CD4-positive, alpha-beta T cell (primary cell): Measurements from ENCODE around the gene FAM209B. TPM values are rescaled to one million over a fixed set of nuclear protein-coding genes. Genes with fewer than 3 reads are reported as not detected.

ENCODE experiments used
- ATAC-seq: fragments of 200-7000 bp; cut with Tn5 transposase; one replicate; pipeline ENCODE4 v1.10.0; 2022; ENCODE audit warnings: mild to moderate bottlenecking; ENCODE audit not compliant: poor library complexity
- CTCF ChIA-PET: fragments of 350-600 bp; sonication (Branson Sonifier 250); formaldehyde crosslinking; loops from one replicate; lab custom pipeline; 2021; ENCODE audit warnings: antibody characterized with exemption, inconsistent platforms; lab: Charles Lee
- POLR2A ChIA-PET: fragments of 350-600 bp; sonication (Branson Sonifier 250); formaldehyde crosslinking; loops from one replicate; lab custom pipeline; 2021; ENCODE audit warnings: antibody characterized with exemption, inconsistent platforms; lab: Charles Lee
- DNase-seq, 14 experiments: peaks; one replicate each; pipeline ENCODE4 v3.0.0-alpha.2; 2013 to 2020; ENCODE audit warnings: mixed read lengths in 2 of 14
- H3K27ac ChIP-seq, 2 donors: one replicate each; pipeline versions ENCODE4 v1.5.1 to v1.7.0; 2013; ENCODE audit warnings: low read length in 2 of 2, low read depth in 1 of 2, mild to moderate bottlenecking in 1 of 2
- H3K27me3 ChIP-seq, 2 experiments: 1 replicate in 1 of 2; 2 replicates in 1 of 2; pipeline versions ENCODE4 v1.6.1 to v1.7.0; 2013; ENCODE audit warnings: low read length in 2 of 2, control low read depth in 1 of 2, mild to moderate bottlenecking in 1 of 2, moderate library complexity in 1 of 2; ENCODE audit not compliant: insufficient read depth in 2 of 2, control insufficient read depth in 1 of 2
- H3K36me3 ChIP-seq: one replicate; pipeline ENCODE4 v1.6.1; 2013; ENCODE audit warnings: low read length, control low read depth; ENCODE audit not compliant: insufficient read depth
- H3K4me1 ChIP-seq: one replicate; pipeline ENCODE4 v1.6.1; 2013; ENCODE audit warnings: low read length, control low read depth; ENCODE audit not compliant: insufficient read depth
- H3K4me3 ChIP-seq: one replicate; pipeline ENCODE4 v1.5.1; 2013; ENCODE audit warnings: mild to moderate bottlenecking, low read length, moderate library complexity
- H3K9me3 ChIP-seq, 2 experiments: 1 replicate in 1 of 2; 2 replicates in 1 of 2; pipeline versions ENCODE4 v1.6.1 to v1.7.0; 2013; ENCODE audit warnings: low read length in 2 of 2, mild to moderate bottlenecking in 2 of 2, control low read depth in 1 of 2, moderate library complexity in 1 of 2; ENCODE audit not compliant: control insufficient read depth in 1 of 2, insufficient read depth in 1 of 2
- H3K27ac Mint-ChIP-seq: one replicate; pipeline ENCODE4 v1.8.0; 2020; ENCODE audit warnings: mixed read lengths
- H3K27me3 Mint-ChIP-seq: one replicate; pipeline ENCODE4 v1.8.0; 2021; ENCODE audit warnings: mixed read lengths
- H3K36me3 Mint-ChIP-seq: one replicate; pipeline ENCODE4 v1.8.0; 2021; ENCODE audit warnings: low read depth, mixed read lengths
- H3K4me1 Mint-ChIP-seq: one replicate; pipeline ENCODE4 v1.8.0; 2021; ENCODE audit warnings: low read depth, mixed read lengths
- H3K4me3 Mint-ChIP-seq: one replicate; pipeline ENCODE4 v1.8.0; 2020; ENCODE audit warnings: mild to moderate bottlenecking, mixed read lengths
- H3K9me3 Mint-ChIP-seq: one replicate; pipeline ENCODE4 v1.8.0; 2020; ENCODE audit warnings: mixed read lengths
- CTCF ChIP-seq: fragments of 200-600 bp; IDR thresholded peaks from one replicate; pipeline ENCODE4 v1.8.0; 2022; ENCODE audit warnings: antibody characterized with exemption, mild to moderate bottlenecking
- intact Hi-C, 2 experiments: fragments of 100-400 bp; cut with DNase I in 1 of 2; cut with micrococcal nuclease in 1 of 2; formaldehyde crosslinking; loops; one replicate each; pipeline versions ENCODE4 v1.15.1 to v1.9.0; 2023 to 2025; cut with DNase I, micrococcal nuclease
- total RNA-seq, 174 experiments: library from RNA in 2 of 174; stranded (reverse) in 2 of 174; gene quantifications; one replicate each; pipeline ENCODE4 v1.2.3 and lab custom pipeline; 2021 to 2026

FAM209B gene
- total RNA-seq, 2 experiments from 2014 or later: 3.1 to 3.9 TPM

- peaks cover 59% of the 10 kb centered on the region for H3K36me3 Mint-ChIP-seq
- ATAC-seq: no peak
- H3K4me3 Mint-ChIP-seq: no peak overlapping the region
- POLR2A ChIA-PET: no interaction called here
- CTCF ChIA-PET: no interaction called here
- no peak overlapping the region for H3K4me3 ChIP-seq
- no peak for TF ChIP-seq CTCF
- H3K27ac Mint-ChIP-seq: no peak overlapping the region
- intact Hi-C loops: no loop called here
- DNase-seq: no peak
- H3K27ac ChIP-seq: no peak overlapping the region
- peaks cover 8% of the 10 kb centered on the region for H3K4me1 ChIP-seq
- no peaks in the 10 kb centered on the region for H3K27me3 Mint-ChIP-seq
- no peaks in the 10 kb centered on the region for H3K9me3 Mint-ChIP-seq
- peaks cover 10% of the 10 kb centered on the region for H3K36me3 ChIP-seq
- H3K9me3 ChIP-seq: no peaks in the 10 kb centered on the region
- peaks cover 32% of the 10 kb centered on the region for H3K4me1 Mint-ChIP-seq
- no peaks in the 10 kb centered on the region for H3K27me3 ChIP-seq
Observed at GRCh38 chr20:56506103-56506502, 26.9 kb upstream of the FAM209B start.

GRCh38 chr20:56511926-56512325, 21.1 kb upstream of the FAM209B start:
- H3K9me3 Mint-ChIP-seq: no peaks in the 10 kb centered on the region
- ChIA-PET POLR2A (no interaction called here), CTCF (no interaction called here)

GRCh38 chr20:56513161-56514150, 19.6 kb upstream of the FAM209B start:
- POLR2A ChIA-PET: no interaction called here
- peaks cover 92% of the 10 kb centered on the region for H3K36me3 Mint-ChIP-seq

More at GRCh38 chr20:56511926-56512325, 21.1 kb upstream of the FAM209B start:
- ATAC-seq: no peak
- Histone ChIP-seq H3K27me3 (no peaks in the 10 kb centered on the region), H3K27ac (no peak overlapping the region), H3K9me3 (no peaks in the 10 kb centered on the region), H3K4me3 (no peak overlapping the region), H3K4me1 (no peaks in the 10 kb centered on the region), H3K36me3 (peaks cover 44% of the 10 kb centered on the region)
- Mint-ChIP-seq H3K4me3 (no peak overlapping the region), H3K36me3 (peaks cover 89% of the 10 kb centered on the region), H3K27me3 (no peaks in the 10 kb centered on the region), H3K27ac (no peak overlapping the region), H3K4me1 (no peaks in the 10 kb centered on the region)
- no peak for DNase-seq
- intact Hi-C loops: loop anchor here in 1 of 2 experiments (5.0 kb wide), 1 partner anchor 265 kb away; the partner anchor contains the start of gene MC3R
- no peak for TF ChIP-seq CTCF

More at GRCh38 chr20:56513161-56514150, 19.6 kb upstream of the FAM209B start:
- TF ChIP-seq CTCF: no peak
- no peak overlapping the region for H3K27ac Mint-ChIP-seq
- H3K4me1 Mint-ChIP-seq: no peaks in the 10 kb centered on the region
- no peak overlapping the region for H3K4me3 ChIP-seq
- H3K36me3 ChIP-seq: peaks cover 51% of the 10 kb centered on the region
- DNase-seq (no peak), ATAC-seq (no peak)
- CTCF ChIA-PET: no interaction called here
- H3K27me3 ChIP-seq: no peaks in the 10 kb centered on the region
- no peaks in the 10 kb centered on the region for H3K9me3 Mint-ChIP-seq
- no peaks in the 10 kb centered on the region for H3K4me1 ChIP-seq
- peaks cover 10 to 12% of the 10 kb centered on the region in 2 experiments for H3K9me3 ChIP-seq
- no peaks in the 10 kb centered on the region for H3K27me3 Mint-ChIP-seq
- no peak overlapping the region for H3K4me3 Mint-ChIP-seq
- no peak overlapping the region for H3K27ac ChIP-seq
- intact Hi-C loops: loop anchor here in 1 of 2 experiments (5.0 kb wide), 1 partner anchor 266 kb away; the partner anchor contains the start of gene MC3R
